ENCODE data around the gene NFKBIB.
"Not testable (repeated sequence)": the region's sequence is repeated elsewhere in the genome, so short reads cannot be mapped to it uniquely, and the experiment has no call there.

Gene NFKBIB

GRCh38 chr19:38899447-38900201 is at the start of gene NFKBIB, which contains the start of gene SIRT2:
Gene NFKBIB (plus strand): TSS chr19:38899969. CDS start chr19:38900033, 64 bp downstream.
Gene SIRT2 (minus strand): TSS chr19:38899618. CDS start chr19:38899521, 97 bp downstream.
- peak; percentile 100 for DNase-seq

GRCh38 chr19:38850436-38850975 is 49.3 kb upstream of the NFKBIB start:
- DNase-seq, result no peak

- no peak for DNase-seq
Observed at GRCh38 chr19:38850976-38851621, 48.7 kb upstream of the NFKBIB start.

- DNase-seq, result peak; percentile 98
Observed at GRCh38 chr19:38851622-38852230, 48.0 kb upstream of the NFKBIB start.

- DNase-seq, result peak; percentile 56
Observed at GRCh38 chr19:38852231-38853044, 47.3 kb upstream of the NFKBIB start.

- no peak for DNase-seq
Observed at GRCh38 chr19:38853214-38853613, 46.6 kb upstream of the NFKBIB start.

GRCh38 chr19:38854961-38855360 is 44.8 kb upstream of the NFKBIB start:
- not testable (repeated sequence) for DNase-seq

- DNase-seq, result not testable (repeated sequence)
Observed at GRCh38 chr19:38855751-38856150, 44.0 kb upstream of the NFKBIB start.

- DNase-seq, result no peak
Observed at GRCh38 chr19:38856813-38857212, 43.0 kb upstream of the NFKBIB start.

GRCh38 chr19:38859631-38860204 is 40.1 kb upstream of the NFKBIB start:
- not testable (repeated sequence) for DNase-seq

- no peak for DNase-seq
Observed at GRCh38 chr19:38861368-38861767, 38.4 kb upstream of the NFKBIB start.

GRCh38 chr19:38862321-38863059 is 37.3 kb upstream of the NFKBIB start:
- peak; percentile 82 for DNase-seq

- DNase-seq, result no peak
Observed at GRCh38 chr19:38867171-38867780, 32.5 kb upstream of the NFKBIB start.

GRCh38 chr19:38868551-38868950 is 31.2 kb upstream of the NFKBIB start:
- DNase-seq, result no peak

GRCh38 chr19:38869160-38869835 is 30.5 kb upstream of the NFKBIB start:
- no peak for DNase-seq

- peak; percentile 69 for DNase-seq
Observed at GRCh38 chr19:38869836-38870607, 29.7 kb upstream of the NFKBIB start.

GRCh38 chr19:38870612-38871011 is 29.2 kb upstream of the NFKBIB start:
- DNase-seq, result no peak

GRCh38 chr19:38873400-38873799 is 26.4 kb upstream of the NFKBIB start:
- DNase-seq, result not testable (repeated sequence)

- DNase-seq, result no peak
Observed at GRCh38 chr19:38875656-38876395, 23.9 kb upstream of the NFKBIB start.
